Stomach smooth muscle (tissue), 2 donors: Measurements from ENCODE around the gene COPS3.
A peak's percentile ranks its signal among the peaks of the same experiment; 100 is the strongest.

Experiments used
- H3K27ac ChIP-seq: one replicate; pipeline ENCODE4 v1.7.0; 2013; ENCODE audit warnings: mild to moderate bottlenecking, low read length, inconsistent platforms
- H3K27me3 ChIP-seq, 2 donors: one replicate each; pipeline ENCODE4 v1.7.0; 2013; ENCODE audit warnings: low read length in 2 of 2; ENCODE audit not compliant: insufficient read depth in 2 of 2, control insufficient read depth in 1 of 2
- H3K36me3 ChIP-seq, 2 donors: one replicate each; pipeline ENCODE4 v1.7.0; 2013; ENCODE audit warnings: low read length in 2 of 2; ENCODE audit not compliant: control insufficient read depth in 2 of 2, insufficient read depth in 2 of 2
- H3K4me1 ChIP-seq: one replicate; pipeline ENCODE4 v1.7.0; 2013; ENCODE audit warnings: low read length; ENCODE audit not compliant: control insufficient read depth, insufficient read depth
- H3K4me3 ChIP-seq, 2 donors: one replicate each; pipeline ENCODE4 v1.7.0; 2013; ENCODE audit warnings: low read length in 2 of 2
- H3K9ac ChIP-seq, 2 donors: one replicate each; pipeline ENCODE4 v1.7.0; 2013; ENCODE audit warnings: low read length in 2 of 2, mild to moderate bottlenecking in 1 of 2
- H3K9me3 ChIP-seq, 2 donors: one replicate each; pipeline ENCODE4 v1.7.0; 2013; ENCODE audit warnings: low read length in 2 of 2; ENCODE audit not compliant: control insufficient read depth in 2 of 2
- donor health status: healthy.
- donor health status: Pancreatic carcinoma.

The COPS3 gene

GRCh38 chr17:17216236-17216635 lies 64.8 kb downstream of the COPS3 start:
- H3K27me3 ChIP-seq: no peaks in the 10 kb centered on the region
- H3K36me3 ChIP-seq: peaks cover 66 to 67% of the 10 kb centered on the region in 2 donors
- no peak overlapping the region for H3K4me3 ChIP-seq
- no peak overlapping the region for H3K27ac ChIP-seq
- H3K4me1 ChIP-seq: no peaks in the 10 kb centered on the region
- no peak overlapping the region for H3K9ac ChIP-seq
- no peaks in the 10 kb centered on the region for H3K9me3 ChIP-seq

- Histone ChIP-seq H3K4me1 (no peaks in the 10 kb centered on the region), H3K4me3 (no peak overlapping the region), H3K9me3 (no peaks in the 10 kb centered on the region), H3K9ac (no peak overlapping the region), H3K27me3 (no peaks in the 10 kb centered on the region), H3K36me3 (peaks cover 61 to 62% of the 10 kb centered on the region in 2 donors), H3K27ac (no peak overlapping the region)
These were observed 65.5 kb downstream of the COPS3 start for GRCh38 chr17:17215575-17215974.

- no peaks in the 10 kb centered on the region for H3K9me3 ChIP-seq
- peaks cover 54 to 55% of the 10 kb centered on the region in 2 donors for H3K36me3 ChIP-seq
- no peak overlapping the region for H3K9ac ChIP-seq
- H3K27ac ChIP-seq: no peak overlapping the region
- H3K27me3 ChIP-seq: no peaks in the 10 kb centered on the region
- no peak overlapping the region for H3K4me3 ChIP-seq
- H3K4me1 ChIP-seq: no peaks in the 10 kb centered on the region
These were observed 66.2 kb downstream of the COPS3 start for GRCh38 chr17:17214646-17215436.

- no peaks in the 10 kb centered on the region for H3K9me3 ChIP-seq
- no peaks in the 10 kb centered on the region for H3K4me1 ChIP-seq
- H3K27ac ChIP-seq: no peak overlapping the region
- no peak overlapping the region for H3K4me3 ChIP-seq
- H3K9ac ChIP-seq: no peak overlapping the region
- H3K27me3 ChIP-seq: no peaks in the 10 kb centered on the region
- H3K36me3 ChIP-seq: peaks cover 47 to 51% of the 10 kb centered on the region in 2 donors
These were observed 67.3 kb downstream of the COPS3 start for GRCh38 chr17:17213775-17214174.

GRCh38 chr17:17207998-17208397 lies 73.0 kb downstream of the COPS3 start:
- Histone ChIP-seq H3K27me3 (no peaks in the 10 kb centered on the region), H3K36me3 (peaks cover 3 to 7% of the 10 kb centered on the region in 2 donors), H3K27ac (no peak overlapping the region), H3K9me3 (no peaks in the 10 kb centered on the region), H3K9ac (no peak overlapping the region), H3K4me3 (no peak overlapping the region), H3K4me1 (peaks cover 41% of the 10 kb centered on the region)

GRCh38 chr17:17206913-17207335 lies 74.1 kb downstream of the COPS3 start:
- Histone ChIP-seq H3K36me3 (peaks cover 3 to 7% of the 10 kb centered on the region in 2 donors), H3K27ac (peak overlapping the region; percentile 88), H3K4me3 (peak overlapping the region; percentile 16 to 80), H3K9ac (peak overlapping the region in 1 of 2 donors; percentile 27), H3K27me3 (no peaks in the 10 kb centered on the region), H3K9me3 (no peaks in the 10 kb centered on the region), H3K4me1 (peaks cover 52% of the 10 kb centered on the region)

GRCh38 chr17:17206124-17206912 lies 74.7 kb downstream of the COPS3 start, which contains the start of gene PLD6:
TSS of gene PLD6 (minus strand) at chr17:17206333. CDS start at chr17:17206286, 47 bp downstream.
- no peaks in the 10 kb centered on the region for H3K9me3 ChIP-seq
- H3K27me3 ChIP-seq: no peaks in the 10 kb centered on the region
- peak within 1 kb of the TSS; percentile 68 to 74 for H3K9ac ChIP-seq
- H3K4me1 ChIP-seq: peaks cover 57% of the 10 kb centered on the region
- H3K36me3 ChIP-seq: peaks cover 3 to 6% of the 10 kb centered on the region in 2 donors
- H3K4me3 ChIP-seq: peak within 1 kb of the TSS; percentile 80 to 84
- peak within 1 kb of the TSS; percentile 88 for H3K27ac ChIP-seq

GRCh38 chr17:17205368-17206123 lies 75.5 kb downstream of the COPS3 start:
- no peaks in the 10 kb centered on the region for H3K27me3 ChIP-seq
- H3K4me1 ChIP-seq: peaks cover 65% of the 10 kb centered on the region
- no peaks in the 10 kb centered on the region for H3K9me3 ChIP-seq
- peak overlapping the region; percentile 88 for H3K27ac ChIP-seq
- H3K9ac ChIP-seq: peak overlapping the region; percentile 68 to 74
- H3K36me3 ChIP-seq: peaks cover 3 to 4% of the 10 kb centered on the region in 2 donors
- peak overlapping the region; percentile 80 to 84 for H3K4me3 ChIP-seq

- H3K36me3 ChIP-seq: peaks cover 3 to 4% of the 10 kb centered on the region in 2 donors
- peak overlapping the region; percentile 88 for H3K27ac ChIP-seq
- H3K4me1 ChIP-seq: peaks cover 73% of the 10 kb centered on the region
- no peaks in the 10 kb centered on the region for H3K27me3 ChIP-seq
- H3K9ac ChIP-seq: peak overlapping the region; percentile 66 to 74
- H3K9me3 ChIP-seq: no peaks in the 10 kb centered on the region
- H3K4me3 ChIP-seq: peak overlapping the region; percentile 80 to 84
These were observed 76.3 kb downstream of the COPS3 start for GRCh38 chr17:17204635-17205231.

GRCh38 chr17:17204041-17204591 lies 76.9 kb downstream of the COPS3 start:
- no peaks in the 10 kb centered on the region for H3K27me3 ChIP-seq
- no peaks in the 10 kb centered on the region for H3K9me3 ChIP-seq
- peak overlapping the region; percentile 80 to 84 for H3K4me3 ChIP-seq
- H3K36me3 ChIP-seq: peaks cover 3 to 4% of the 10 kb centered on the region in 2 donors
- peaks cover 73% of the 10 kb centered on the region for H3K4me1 ChIP-seq
- H3K27ac ChIP-seq: peak overlapping the region; percentile 88
- peak overlapping the region; percentile 21 to 57 for H3K9ac ChIP-seq
